NCI-H1092 (cell line): Measurements from ENCODE around the gene SLC38A8.

Experiments used
- DNase-seq: peaks from one replicate; lab custom pipeline; 2025; lab: John Stamatoyannopoulos, UW

SLC38A8 gene

GRCh38 chr16:84068783-84069462 is 26.3 kb upstream of the SLC38A8 start:
- no peak for DNase-seq

DNA sequence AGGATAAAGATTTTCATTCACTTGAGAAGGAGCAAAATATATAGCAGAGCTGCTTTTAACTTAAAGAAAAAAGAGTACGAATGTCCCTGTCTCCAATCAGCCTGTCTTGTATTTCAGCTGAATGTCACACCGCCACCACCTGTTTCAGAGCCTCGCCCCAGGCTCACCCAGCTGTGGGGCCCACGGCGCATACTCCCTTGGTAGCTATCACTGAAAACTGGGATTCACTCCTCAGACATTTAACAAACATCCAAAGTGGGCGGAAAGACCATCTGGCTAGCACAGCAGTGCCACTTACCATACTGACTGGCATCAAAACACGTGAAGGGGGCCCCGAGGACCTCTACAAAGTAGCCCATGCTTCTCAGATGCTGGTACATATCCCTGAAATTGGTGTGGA is 25.4 kb upstream of the SLC38A8 start:
- DNase-seq, result no peak

DNA sequence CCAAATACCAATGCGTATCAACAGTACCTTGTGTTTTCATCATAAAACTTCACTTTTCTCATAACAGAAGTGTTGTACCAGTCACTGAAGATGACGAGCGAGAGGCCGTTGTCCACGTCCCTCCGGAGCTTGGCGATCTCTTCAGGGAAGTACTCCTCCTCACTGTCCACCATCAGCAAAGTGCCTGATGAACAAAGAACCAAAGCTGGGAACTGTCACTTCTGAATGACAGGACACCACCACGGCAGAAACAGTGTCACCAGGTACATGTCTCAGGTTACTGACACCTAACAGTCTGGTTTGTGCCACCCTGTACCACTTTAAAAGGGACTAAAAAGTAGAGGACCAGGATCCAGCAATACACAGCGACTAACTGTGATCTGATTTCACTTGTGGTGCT is 25.0 kb upstream of the SLC38A8 start:
- DNase-seq, result no peak

DNA sequence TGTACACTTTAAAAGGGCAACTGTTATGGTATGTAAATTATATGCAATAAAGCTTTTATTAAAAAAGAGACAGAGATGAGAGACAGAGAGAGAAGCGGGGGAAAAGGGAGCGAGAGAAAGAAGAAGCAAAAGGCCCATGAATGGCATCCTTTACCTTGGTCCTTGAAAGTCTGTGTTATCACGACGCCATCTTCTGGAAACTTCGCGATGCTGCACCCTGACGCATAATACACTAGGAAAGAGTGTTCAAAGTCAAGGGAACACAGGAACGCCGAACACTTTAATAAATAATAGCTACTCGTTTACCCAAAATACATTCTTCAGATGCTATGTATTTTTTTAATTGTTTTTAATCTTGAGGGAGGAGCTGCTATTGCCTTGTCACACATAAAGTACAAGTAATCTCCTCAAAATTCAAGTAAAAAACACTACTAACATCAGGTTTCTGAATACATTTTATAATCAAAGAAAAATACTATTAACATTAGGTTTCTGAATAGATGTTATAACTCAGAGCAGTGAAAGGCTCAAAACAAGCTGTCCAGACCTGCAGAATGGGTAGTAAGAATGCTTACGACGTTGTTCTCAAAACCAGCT is 23.0 kb upstream of the SLC38A8 start:
- DNase-seq, result peak; percentile 30

- DNase-seq, result no peak
Measured at GRCh38 chr16:84063980-84064379, 21.4 kb upstream of the SLC38A8 start.

GRCh38 chr16:84062734-84063640 is 20.4 kb upstream of the SLC38A8 start:
- peak; percentile 17 for DNase-seq

DNA sequence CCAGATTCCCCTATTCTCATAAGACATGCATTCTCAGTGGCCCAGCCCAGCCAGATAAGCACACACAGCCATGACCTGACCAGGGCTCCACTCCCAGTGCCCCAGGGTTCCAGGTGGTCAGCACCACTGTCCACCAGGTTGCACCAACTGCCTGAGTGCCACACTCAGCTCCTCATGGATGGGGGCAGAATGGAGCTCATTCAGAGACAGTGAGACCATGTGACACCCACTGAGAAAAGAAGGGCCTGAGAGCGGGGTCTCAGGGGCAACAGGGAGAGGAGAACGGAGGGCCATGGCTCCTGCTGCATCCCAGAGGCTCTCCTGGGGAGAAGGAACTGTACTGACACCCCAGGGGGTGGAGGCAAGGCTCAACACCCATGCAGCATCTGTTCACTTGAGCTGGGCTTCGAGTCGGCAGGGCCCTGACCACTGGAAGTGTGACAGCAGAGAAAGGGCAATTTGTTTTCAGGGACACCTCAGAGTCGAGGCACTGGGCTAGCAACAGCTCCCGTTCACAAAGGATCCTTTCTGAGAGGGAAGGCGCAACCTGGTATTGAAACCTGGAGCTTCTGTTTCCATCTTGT is 18.7 kb upstream of the SLC38A8 start:
- no peak for DNase-seq

- no peak for DNase-seq
Measured at GRCh38 chr16:84059946-84060901, 17.6 kb upstream of the SLC38A8 start.

GRCh38 chr16:84059111-84059510 is 16.5 kb upstream of the SLC38A8 start:
- DNase-seq, result no peak

GRCh38 chr16:84058664-84059063 is 16.1 kb upstream of the SLC38A8 start:
- DNase-seq, result no peak

DNA sequence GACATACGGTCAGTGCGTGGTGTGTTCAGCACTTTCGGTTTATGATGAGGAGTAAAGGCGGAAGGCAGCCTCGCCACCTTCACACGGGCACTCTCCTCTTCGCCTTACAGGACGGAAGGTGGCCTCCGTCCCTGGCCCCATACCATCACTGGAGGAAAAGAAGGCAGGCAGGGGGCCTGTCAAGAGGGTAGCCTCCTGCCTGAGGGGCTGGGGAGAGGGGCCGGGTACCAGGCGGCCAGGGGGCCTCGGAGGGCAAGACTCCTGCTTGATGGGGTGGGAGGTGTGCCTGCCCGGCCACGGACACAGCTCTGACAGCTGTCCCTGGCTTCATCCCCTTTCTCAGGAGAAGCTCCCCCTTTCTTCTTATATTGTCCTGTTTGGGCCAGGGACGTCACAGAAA is 15.6 kb upstream of the SLC38A8 start:
- DNase-seq, result no peak

DNA sequence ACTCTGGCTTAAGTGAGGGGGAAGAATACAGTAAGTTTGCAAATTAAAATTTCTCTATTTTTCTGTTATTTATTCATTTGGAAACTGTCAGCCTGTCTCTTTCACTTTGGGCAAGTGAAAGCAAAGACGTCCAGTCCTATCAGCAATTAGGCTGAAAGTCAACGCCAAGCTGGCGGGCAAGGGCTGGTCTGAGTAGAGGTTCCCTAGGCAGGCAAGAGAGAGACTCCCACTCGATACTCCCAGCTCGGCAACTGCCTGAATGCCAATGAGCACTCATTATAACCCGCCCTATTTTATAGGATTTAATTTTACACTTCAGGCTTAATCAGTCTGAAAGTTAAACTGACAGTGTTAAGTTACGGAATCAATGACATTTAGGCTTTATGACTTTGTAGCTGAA is 14.3 kb upstream of the SLC38A8 start:
- no peak for DNase-seq

GRCh38 chr16:84055801-84056634 is 13.4 kb upstream of the SLC38A8 start:
- no peak for DNase-seq

DNA sequence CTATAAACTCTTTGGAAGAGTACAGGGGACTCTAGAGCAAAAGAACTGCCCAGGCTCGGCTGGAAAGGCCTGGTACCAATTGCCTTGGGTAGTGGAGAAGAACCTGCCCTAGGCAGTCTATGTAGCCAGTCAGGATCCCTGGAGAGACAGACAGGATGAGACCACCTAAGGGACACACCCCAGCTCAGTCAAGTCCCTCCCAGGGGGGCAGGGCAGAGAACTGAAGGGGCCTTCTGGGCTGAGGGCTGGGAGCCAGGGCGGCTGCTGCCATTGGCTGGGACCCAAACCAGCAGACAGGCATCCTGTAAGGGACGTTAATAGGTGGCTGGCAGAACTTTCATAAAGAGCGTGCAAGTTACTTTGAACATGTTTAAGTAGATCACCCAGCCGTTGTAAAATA is 12.8 kb upstream of the SLC38A8 start:
- no peak for DNase-seq

- DNase-seq, result no peak
Measured at GRCh38 chr16:84054916-84055315, 12.3 kb upstream of the SLC38A8 start.

GRCh38 chr16:84054271-84054670 is 11.7 kb upstream of the SLC38A8 start:
- DNase-seq, result no peak

GRCh38 chr16:84053237-84053636 is 10.6 kb upstream of the SLC38A8 start:
- no peak for DNase-seq

GRCh38 chr16:84052071-84052622 is 9.6 kb upstream of the SLC38A8 start:
- DNase-seq, result no peak

DNA sequence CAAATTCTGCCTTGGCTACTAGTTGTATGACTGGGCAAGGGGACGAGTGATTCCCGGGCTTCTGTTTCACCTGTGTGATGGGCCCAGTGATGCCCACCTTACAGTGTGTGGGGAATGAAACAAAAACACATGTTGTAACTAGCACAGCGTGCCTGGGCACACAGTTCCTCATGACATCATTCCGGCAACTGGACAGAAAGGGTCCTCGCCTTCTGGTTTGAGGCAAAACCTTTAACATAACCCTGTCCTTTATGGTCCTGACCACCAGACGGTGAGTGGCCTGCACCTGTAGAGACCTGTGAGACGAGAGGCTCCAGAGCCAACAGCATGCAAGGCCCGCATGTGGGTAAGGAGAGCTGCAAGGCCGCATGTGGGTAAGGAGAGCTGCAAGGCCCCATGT is 7.7 kb upstream of the SLC38A8 start:
- DNase-seq, result no peak

- DNase-seq, result no peak
Measured at GRCh38 chr16:84049403-84050060, 6.9 kb upstream of the SLC38A8 start.
